Measurements from ENCODE around the gene SLC39A8. TPM values are rescaled to one million over a fixed set of nuclear protein-coding genes. Genes with fewer than 3 reads are reported as not detected.
A peak's percentile ranks its signal among the peaks of the same experiment; 100 is the strongest.

Gene SLC39A8
- polyA plus RNA-seq, 1 experiment: 0.52 TPM

- Histone ChIP-seq H3K36me3 (ENCODE audit: control insufficient read depth, insufficient read depth, low read length) (no peaks in the 10 kb centered on the region), H3K27me3 (ENCODE audit: control insufficient read depth, insufficient read depth, low read length) (no peaks in the 10 kb centered on the region), H3K4me3 (ENCODE audit: low read depth, low read length) (no peak overlapping the region)
- POLR2A ChIA-PET: no interaction called here
- TF ChIP-seq CTCF (IDR thresholded peaks at IDR 0.05; ENCODE audit: insufficient read depth, low read depth, low read length): no peak
- DNase-seq (ENCODE audit: low read depth): no peak
- CTCF ChIA-PET: interaction anchor here (1.2 kb wide), 1 partner anchor 8 kb away, joined by 3 read pairs; no protein-coding TSS in a partner anchor
Observed at GRCh38 chr4:102308032-102308799, 37.1 kb downstream of the SLC39A8 start.

GRCh38 chr4:102305666-102306065 lies 39.6 kb downstream of the SLC39A8 start:
- no peak for TF ChIP-seq CTCF (IDR thresholded peaks at IDR 0.05; ENCODE audit: insufficient read depth, low read depth, low read length)
- ChIA-PET CTCF (no interaction called here), POLR2A (no interaction called here)
- no peaks in the 10 kb centered on the region for H3K27me3 ChIP-seq (ENCODE audit: control insufficient read depth, insufficient read depth, low read length)
- DNase-seq (ENCODE audit: low read depth): no peak
- H3K4me3 ChIP-seq (ENCODE audit: low read depth, low read length): no peak overlapping the region
- no peaks in the 10 kb centered on the region for H3K36me3 ChIP-seq (ENCODE audit: control insufficient read depth, insufficient read depth, low read length)

- CTCF ChIA-PET: interaction anchor here (0.6 kb wide), 1 partner anchor 38 kb away, joined by 3 read pairs; no protein-coding TSS in a partner anchor
- POLR2A ChIA-PET: no interaction called here
Observed at GRCh38 chr4:102302762-102303161, 42.5 kb downstream of the SLC39A8 start.

GRCh38 chr4:102301167-102301566 lies 44.1 kb downstream of the SLC39A8 start:
- Histone ChIP-seq H3K27me3 (ENCODE audit: control insufficient read depth, insufficient read depth, low read length) (no peaks in the 10 kb centered on the region), H3K4me3 (ENCODE audit: low read depth, low read length) (no peak overlapping the region), H3K36me3 (ENCODE audit: control insufficient read depth, insufficient read depth, low read length) (no peaks in the 10 kb centered on the region)
- ChIA-PET CTCF (no interaction called here), POLR2A (no interaction called here)
- no peak for DNase-seq (ENCODE audit: low read depth)
- TF ChIP-seq CTCF (IDR thresholded peaks at IDR 0.05; ENCODE audit: insufficient read depth, low read depth, low read length): no peak

More at GRCh38 chr4:102302762-102303161, 42.5 kb downstream of the SLC39A8 start:
- no peak for TF ChIP-seq CTCF (IDR thresholded peaks at IDR 0.05; ENCODE audit: insufficient read depth, low read depth, low read length)
- DNase-seq (ENCODE audit: low read depth): no peak
- Histone ChIP-seq H3K36me3 (ENCODE audit: control insufficient read depth, insufficient read depth, low read length) (no peaks in the 10 kb centered on the region), H3K4me3 (ENCODE audit: low read depth, low read length) (no peak overlapping the region), H3K27me3 (ENCODE audit: control insufficient read depth, insufficient read depth, low read length) (no peaks in the 10 kb centered on the region)

GRCh38 chr4:102299354-102300107 lies 45.8 kb downstream of the SLC39A8 start:
- H3K27me3 ChIP-seq (ENCODE audit: control insufficient read depth, insufficient read depth, low read length): no peaks in the 10 kb centered on the region
- DNase-seq (ENCODE audit: low read depth): peak; percentile 4
- ChIA-PET CTCF (interaction anchor here (0.6 to 1.4 kb wide), 6 partner anchors 9 to 462 kb away, joined by 3 to 5 read pairs (median 3); no protein-coding TSS in a partner anchor), POLR2A (no interaction called here)
- peak; percentile 77 for TF ChIP-seq CTCF (IDR thresholded peaks at IDR 0.05; ENCODE audit: insufficient read depth, low read depth, low read length)
- no peak overlapping the region for H3K4me3 ChIP-seq (ENCODE audit: low read depth, low read length)
- H3K36me3 ChIP-seq (ENCODE audit: control insufficient read depth, insufficient read depth, low read length): no peaks in the 10 kb centered on the region
